GM23338 (cell line): ENCODE measurements around the gene APBA2. TPM values are rescaled to one million over a fixed set of nuclear protein-coding genes. Genes with fewer than 3 reads are reported as not detected.

Source experiments
- ATAC-seq: fragments of 200-7000 bp; cut with Tn5 transposase; 3 replicates; pipeline ENCODE4 v1.9.1; 2020
- DNase-seq: peaks from one replicate; pipeline ENCODE4 v3.0.0-alpha.2; 2015; ENCODE audit warnings: low spot score
- H2AFZ ChIP-seq: fragments of 200-600 bp; sonication (generic); 2 replicates; pipeline ENCODE4 v1.8.0; 2016; ENCODE audit warnings: antibody characterized with exemption, mild to moderate bottlenecking, moderate library complexity
- H3F3A ChIP-seq: fragments of 200-600 bp; sonication (generic); replicated peaks from 2 replicates; pipeline ENCODE4 v1.8.0; 2017; ENCODE audit warnings: antibody characterized with exemption, mixed run types, low read depth
- H3K27ac ChIP-seq: fragments of 200-600 bp; sonication (generic); 2 replicates; pipeline ENCODE4 v1.6.1; 2016; ENCODE audit warnings: low read depth
- H3K27me3 ChIP-seq: fragments of 200-600 bp; sonication (generic); 2 replicates; pipeline ENCODE4 v1.8.0; 2016; ENCODE audit warnings: mild to moderate bottlenecking, mixed run types, moderate library complexity; ENCODE audit not compliant: insufficient read depth
- H3K36me3 ChIP-seq: fragments of 200-600 bp; sonication (generic); 2 replicates; pipeline ENCODE4 v1.8.0; 2016; ENCODE audit warnings: mild to moderate bottlenecking; ENCODE audit not compliant: insufficient read depth
- H3K4me1 ChIP-seq: fragments of 200-600 bp; sonication (generic); 2 replicates; pipeline ENCODE4 v1.8.0; 2016; ENCODE audit warnings: mild to moderate bottlenecking, moderate library complexity; ENCODE audit not compliant: insufficient read depth
- H3K4me2 ChIP-seq: fragments of 200-600 bp; sonication (generic); 2 replicates; pipeline ENCODE4 v1.7.1; 2017; ENCODE audit warnings: mixed run types
- H3K4me3 ChIP-seq: fragments of 200-600 bp; sonication (generic); 2 replicates; pipeline ENCODE4 v1.6.1; 2016; ENCODE audit warnings: mixed run types
- H3K79me2 ChIP-seq: fragments of 200-600 bp; sonication (generic); replicated peaks from 2 replicates; pipeline ENCODE4 v1.8.0; 2017; ENCODE audit warnings: mild to moderate bottlenecking; ENCODE audit not compliant: insufficient read depth
- H3K9me2 ChIP-seq: fragments of 200-600 bp; sonication (generic); 2 replicates; pipeline ENCODE4 v1.8.0; 2017; ENCODE audit not compliant: insufficient read depth
- H4K20me1 ChIP-seq: fragments of 200-600 bp; sonication (generic); replicated peaks from 2 replicates; pipeline ENCODE4 v1.8.0; 2017; ENCODE audit warnings: mild to moderate bottlenecking; ENCODE audit not compliant: insufficient read depth
- H3K27ac Mint-ChIP-seq: 2 replicates; pipeline ENCODE4 v1.8.0; 2020; ENCODE audit warnings: inconsistent platforms, mild to moderate bottlenecking, moderate library complexity, mixed read lengths
- H3K27me3 Mint-ChIP-seq: 3 replicates; pipeline ENCODE4 v1.8.0; 2022; ENCODE audit warnings: low read depth, mild to moderate bottlenecking, moderate library complexity, mixed read lengths, inconsistent platforms; ENCODE audit not compliant: insufficient read depth, poor library complexity
- H3K36me3 Mint-ChIP-seq: 3 replicates; pipeline ENCODE4 v1.8.0; 2021; ENCODE audit warnings: low read depth, mild to moderate bottlenecking, inconsistent platforms, moderate library complexity, mixed read lengths
- H3K4me1 Mint-ChIP-seq: 3 replicates; pipeline ENCODE4 v1.8.0; 2020; ENCODE audit warnings: mild to moderate bottlenecking, inconsistent platforms, mixed read lengths
- H3K4me3 Mint-ChIP-seq: 3 replicates; pipeline ENCODE4 v1.8.0; 2021; ENCODE audit warnings: moderate library complexity, mild to moderate bottlenecking, inconsistent platforms, mixed read lengths
- H3K9me3 Mint-ChIP-seq: 3 replicates; pipeline ENCODE4 v1.8.0; 2020; ENCODE audit warnings: moderate library complexity, mild to moderate bottlenecking, inconsistent platforms, mixed read lengths
- CREB1 ChIP-seq: fragments of 250-450 bp; sonication (Bioruptor Pico); IDR thresholded peaks from 2 replicates; pipeline ENCODE4 v1.5.0; 2020; ENCODE audit warnings: low read depth, mild to moderate bottlenecking, moderate library complexity
- ETS1 ChIP-seq: IDR thresholded peaks from 2 replicates; pipeline ENCODE4 v1.6.1; 2016; ENCODE audit warnings: antibody characterized with exemption
- EZH2 ChIP-seq: fragments of 200-600 bp; sonication (generic); IDR thresholded peaks from one replicate; pipeline ENCODE4 v1.8.0; 2017; ENCODE audit warnings: antibody characterized with exemption, mild to moderate bottlenecking, low read depth; ENCODE audit not compliant: unreplicated experiment
- JUNB ChIP-seq: IDR thresholded peaks from one replicate; pipeline ENCODE4 v1.6.1; 2016; ENCODE audit warnings: antibody characterized with exemption; ENCODE audit not compliant: unreplicated experiment
- NANOG ChIP-seq: IDR thresholded peaks from 2 replicates; pipeline ENCODE4 v1.6.1; 2016; ENCODE audit warnings: antibody characterized with exemption, borderline replicate concordance
- POLR2AphosphoS5 ChIP-seq: IDR thresholded peaks from 2 replicates; pipeline ENCODE4 v1.6.1; 2016; ENCODE audit warnings: antibody characterized with exemption, low read depth
- STAT1 ChIP-seq: IDR thresholded peaks from one replicate; pipeline ENCODE4 v1.6.1; 2016; ENCODE audit warnings: antibody characterized with exemption; ENCODE audit not compliant: unreplicated experiment
- ZNF114 ChIP-seq: fragments of 250-450 bp; sonication (Bioruptor Pico); IDR thresholded peaks from 2 replicates; pipeline ENCODE4 v1.5.0; 2020; ENCODE audit warnings: mild to moderate bottlenecking, moderate library complexity
- ZNF331 ChIP-seq: fragments of 250-450 bp; sonication (Bioruptor Pico); IDR thresholded peaks from 2 replicates; pipeline ENCODE4 v1.5.0; 2020; ENCODE audit warnings: low read depth, mild to moderate bottlenecking, moderate library complexity
- polyA plus RNA-seq: library from polyadenylated mRNA; unstranded; fragments of >200 nt; fragmentation: Nextera tagmentation; extraction: Ambion mirVana; gene quantifications from 2 replicates; pipeline ENCODE4 v1.2.1, GENCODE V29; 2016
- total RNA-seq: library from RNA; depleted of rRNA; stranded (reverse); fragments of >200 nt; shearing (Covaris generic); gene quantifications from 2 replicates; pipeline ENCODE4 v1.2.3, GENCODE V29; 2014
- TF ChIP-seq, protein P1 (sequence below): fragments of 250-450 bp; sonication (Bioruptor Pico); IDR thresholded peaks from 2 replicates; pipeline ENCODE4 v1.5.0; 2020; ENCODE audit warnings: mild to moderate bottlenecking, moderate library complexity
- TF ChIP-seq, protein P2 (sequence below), 2 experiments: fragments of 200-600 bp in 1 of 2; sonication (generic) in 1 of 2; conservative IDR thresholded peaks; 2 replicates each; pipeline versions ENCODE4 v1.5.1 to v1.6.1; 2016 to 2017; ENCODE audit warnings: antibody characterized with exemption in 2 of 2, low read depth in 2 of 2, mild to moderate bottlenecking in 2 of 2, moderate library complexity in 1 of 2

APBA2 gene
- total and polyA plus RNA-seq, 2 experiments from 2014 or later = 5.9 to 24.7 TPM

DNA sequence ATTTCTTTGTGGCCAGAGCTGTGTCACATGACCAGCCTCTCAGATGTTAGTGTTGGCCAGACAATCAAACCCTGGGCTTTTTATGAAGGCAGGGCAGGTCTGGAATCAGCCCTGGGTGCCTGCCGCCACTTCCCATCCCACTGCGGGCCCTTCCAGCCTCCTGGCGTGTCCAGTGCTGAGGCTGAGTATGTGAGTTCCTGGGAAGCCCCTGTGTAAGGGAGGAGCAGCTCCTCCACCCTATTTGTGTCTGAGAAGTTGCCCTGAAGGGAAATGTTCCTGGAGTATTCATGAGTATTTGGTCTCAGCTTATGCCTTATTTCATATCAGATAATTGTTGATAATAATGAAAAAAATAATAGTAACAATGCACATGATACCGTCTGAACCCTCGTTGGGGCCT lies 193.7 kb downstream of the APBA2 start (continued):
- TF ChIP-seq, protein P1, sequence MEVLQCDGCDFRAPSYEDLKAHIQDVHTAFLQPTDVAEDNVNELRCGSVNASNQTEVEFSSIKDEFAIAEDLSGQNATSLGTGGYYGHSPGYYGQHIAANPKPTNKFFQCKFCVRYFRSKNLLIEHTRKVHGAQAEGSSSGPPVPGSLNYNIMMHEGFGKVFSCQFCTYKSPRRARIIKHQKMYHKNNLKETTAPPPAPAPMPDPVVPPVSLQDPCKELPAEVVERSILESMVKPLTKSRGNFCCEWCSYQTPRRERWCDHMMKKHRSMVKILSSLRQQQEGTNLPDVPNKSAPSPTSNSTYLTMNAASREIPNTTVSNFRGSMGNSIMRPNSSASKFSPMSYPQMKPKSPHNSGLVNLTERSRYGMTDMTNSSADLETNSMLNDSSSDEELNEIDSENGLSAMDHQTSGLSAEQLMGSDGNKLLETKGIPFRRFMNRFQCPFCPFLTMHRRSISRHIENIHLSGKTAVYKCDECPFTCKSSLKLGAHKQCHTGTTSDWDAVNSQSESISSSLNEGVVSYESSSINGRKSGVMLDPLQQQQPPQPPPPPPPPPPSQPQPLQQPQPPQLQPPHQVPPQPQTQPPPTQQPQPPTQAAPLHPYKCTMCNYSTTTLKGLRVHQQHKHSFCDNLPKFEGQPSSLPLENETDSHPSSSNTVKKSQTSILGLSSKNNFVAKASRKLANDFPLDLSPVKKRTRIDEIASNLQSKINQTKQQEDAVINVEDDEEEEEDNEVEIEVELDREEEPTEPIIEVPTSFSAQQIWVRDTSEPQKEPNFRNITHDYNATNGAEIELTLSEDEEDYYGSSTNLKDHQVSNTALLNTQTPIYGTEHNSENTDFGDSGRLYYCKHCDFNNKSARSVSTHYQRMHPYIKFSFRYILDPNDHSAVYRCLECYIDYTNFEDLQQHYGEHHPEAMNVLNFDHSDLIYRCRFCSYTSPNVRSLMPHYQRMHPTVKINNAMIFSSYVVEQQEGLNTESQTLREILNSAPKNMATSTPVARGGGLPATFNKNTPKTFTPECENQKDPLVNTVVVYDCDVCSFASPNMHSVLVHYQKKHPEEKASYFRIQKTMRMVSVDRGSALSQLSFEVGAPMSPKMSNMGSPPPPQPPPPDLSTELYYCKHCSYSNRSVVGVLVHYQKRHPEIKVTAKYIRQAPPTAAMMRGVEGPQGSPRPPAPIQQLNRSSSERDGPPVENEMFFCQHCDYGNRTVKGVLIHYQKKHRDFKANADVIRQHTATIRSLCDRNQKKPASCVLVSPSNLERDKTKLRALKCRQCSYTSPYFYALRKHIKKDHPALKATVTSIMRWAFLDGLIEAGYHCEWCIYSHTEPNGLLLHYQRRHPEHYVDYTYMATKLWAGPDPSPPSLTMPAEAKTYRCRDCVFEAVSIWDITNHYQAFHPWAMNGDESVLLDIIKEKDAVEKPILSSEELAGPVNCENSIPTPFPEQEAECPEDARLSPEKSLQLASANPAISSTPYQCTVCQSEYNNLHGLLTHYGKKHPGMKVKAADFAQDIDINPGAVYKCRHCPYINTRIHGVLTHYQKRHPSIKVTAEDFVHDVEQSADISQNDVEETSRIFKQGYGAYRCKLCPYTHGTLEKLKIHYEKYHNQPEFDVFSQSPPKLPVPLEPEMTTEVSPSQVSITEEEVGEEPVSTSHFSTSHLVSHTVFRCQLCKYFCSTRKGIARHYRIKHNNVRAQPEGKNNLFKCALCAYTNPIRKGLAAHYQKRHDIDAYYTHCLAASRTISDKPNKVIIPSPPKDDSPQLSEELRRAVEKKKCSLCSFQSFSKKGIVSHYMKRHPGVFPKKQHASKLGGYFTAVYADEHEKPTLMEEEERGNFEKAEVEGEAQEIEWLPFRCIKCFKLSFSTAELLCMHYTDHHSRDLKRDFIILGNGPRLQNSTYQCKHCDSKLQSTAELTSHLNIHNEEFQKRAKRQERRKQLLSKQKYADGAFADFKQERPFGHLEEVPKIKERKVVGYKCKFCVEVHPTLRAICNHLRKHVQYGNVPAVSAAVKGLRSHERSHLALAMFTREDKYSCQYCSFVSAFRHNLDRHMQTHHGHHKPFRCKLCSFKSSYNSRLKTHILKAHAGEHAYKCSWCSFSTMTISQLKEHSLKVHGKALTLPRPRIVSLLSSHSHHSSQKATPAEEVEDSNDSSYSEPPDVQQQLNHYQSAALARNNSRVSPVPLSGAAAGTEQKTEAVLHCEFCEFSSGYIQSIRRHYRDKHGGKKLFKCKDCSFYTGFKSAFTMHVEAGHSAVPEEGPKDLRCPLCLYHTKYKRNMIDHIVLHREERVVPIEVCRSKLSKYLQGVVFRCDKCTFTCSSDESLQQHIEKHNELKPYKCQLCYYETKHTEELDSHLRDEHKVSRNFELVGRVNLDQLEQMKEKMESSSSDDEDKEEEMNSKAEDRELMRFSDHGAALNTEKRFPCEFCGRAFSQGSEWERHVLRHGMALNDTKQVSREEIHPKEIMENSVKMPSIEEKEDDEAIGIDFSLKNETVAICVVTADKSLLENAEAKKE (CRISPR knock-in tag) = no peak
- TF ChIP-seq EZH2 = no peak
- no peak for TF ChIP-seq ZNF331
- TF ChIP-seq ETS1 = no peak
- TF ChIP-seq NANOG = no peak

GRCh38 chr15:29081781-29082180 lies 196.0 kb downstream of the APBA2 start:
- Mint-ChIP-seq H3K9me3 (peaks cover 7% of the 10 kb centered on the region; the same call in 2 of the 3 replicates), H3K4me3 (no peak overlapping the region), H3K27ac (no peak overlapping the region; the same call in 1 of the 2 replicates), H3K36me3 (peaks cover 7% of the 10 kb centered on the region; the same call in 2 of the 3 replicates), H3K27me3 (no peaks in the 10 kb centered on the region), H3K4me1 (no peaks in the 10 kb centered on the region)
- no peak for DNase-seq
- H3K27me3 ChIP-seq = no peaks in the 10 kb centered on the region
- H3K4me1 ChIP-seq = no peaks in the 10 kb centered on the region
- no peak overlapping the region for H2AFZ ChIP-seq
- ATAC-seq = no peak
- no peaks in the 10 kb centered on the region for H3K36me3 ChIP-seq
- no peaks in the 10 kb centered on the region for H3K79me2 ChIP-seq
- H3K27ac ChIP-seq = no peak overlapping the region
- H4K20me1 ChIP-seq = no peaks in the 10 kb centered on the region
- TF ChIP-seq STAT1 = no peak
- no peak for TF ChIP-seq EZH2
- no peak for TF ChIP-seq JUNB
- TF ChIP-seq ZNF114 (CRISPR knock-in tag) = no peak
- TF ChIP-seq POLR2AphosphoS5 = no peak
- no peak for TF ChIP-seq NANOG
- TF ChIP-seq ZNF331 = no peak
- TF ChIP-seq, protein P2, sequence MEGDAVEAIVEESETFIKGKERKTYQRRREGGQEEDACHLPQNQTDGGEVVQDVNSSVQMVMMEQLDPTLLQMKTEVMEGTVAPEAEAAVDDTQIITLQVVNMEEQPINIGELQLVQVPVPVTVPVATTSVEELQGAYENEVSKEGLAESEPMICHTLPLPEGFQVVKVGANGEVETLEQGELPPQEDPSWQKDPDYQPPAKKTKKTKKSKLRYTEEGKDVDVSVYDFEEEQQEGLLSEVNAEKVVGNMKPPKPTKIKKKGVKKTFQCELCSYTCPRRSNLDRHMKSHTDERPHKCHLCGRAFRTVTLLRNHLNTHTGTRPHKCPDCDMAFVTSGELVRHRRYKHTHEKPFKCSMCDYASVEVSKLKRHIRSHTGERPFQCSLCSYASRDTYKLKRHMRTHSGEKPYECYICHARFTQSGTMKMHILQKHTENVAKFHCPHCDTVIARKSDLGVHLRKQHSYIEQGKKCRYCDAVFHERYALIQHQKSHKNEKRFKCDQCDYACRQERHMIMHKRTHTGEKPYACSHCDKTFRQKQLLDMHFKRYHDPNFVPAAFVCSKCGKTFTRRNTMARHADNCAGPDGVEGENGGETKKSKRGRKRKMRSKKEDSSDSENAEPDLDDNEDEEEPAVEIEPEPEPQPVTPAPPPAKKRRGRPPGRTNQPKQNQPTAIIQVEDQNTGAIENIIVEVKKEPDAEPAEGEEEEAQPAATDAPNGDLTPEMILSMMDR (conservative IDR thresholded peaks at IDR 0.05; ENCODE audit: low read depth in 2 of 2) = no peak
- no peak for TF ChIP-seq CREB1
- H3K4me2 ChIP-seq = no peak overlapping the region
- H3F3A ChIP-seq = no peaks in the 10 kb centered on the region
- H3K4me3 ChIP-seq = no peak overlapping the region
- 0 out of 2 replicates have a peak, but pooled peaks cover 8% of the 10 kb centered on the region for H3K9me2 ChIP-seq
